ENCODE results near the gene G6PC1.

DNA sequence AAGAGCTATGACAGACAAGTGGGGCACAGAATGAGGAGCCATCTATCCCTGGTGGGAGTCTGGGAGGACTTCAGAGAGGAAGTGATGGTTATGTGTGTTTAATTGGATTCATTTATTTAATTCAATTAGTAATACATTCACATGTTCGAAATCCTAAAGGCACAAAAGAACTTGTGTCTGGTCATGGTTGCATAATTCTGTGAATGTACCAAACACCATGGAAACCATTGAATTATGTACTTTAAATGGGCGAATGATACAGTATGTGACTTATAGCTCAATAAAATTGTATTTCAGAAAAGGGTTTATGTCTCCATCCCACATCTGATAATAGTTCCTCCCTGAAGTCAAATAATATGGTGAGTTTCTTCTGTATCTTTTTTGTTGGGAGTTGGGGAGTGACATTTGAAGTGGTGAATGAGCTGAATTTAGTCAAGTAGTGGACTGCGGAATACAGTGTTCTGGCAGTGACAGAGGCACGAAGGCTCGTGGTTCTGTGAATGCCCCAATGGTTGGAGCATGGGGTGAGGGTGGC, 19.8 kb upstream of the G6PC1 start:
- TF ChIP-seq, protein P1, sequence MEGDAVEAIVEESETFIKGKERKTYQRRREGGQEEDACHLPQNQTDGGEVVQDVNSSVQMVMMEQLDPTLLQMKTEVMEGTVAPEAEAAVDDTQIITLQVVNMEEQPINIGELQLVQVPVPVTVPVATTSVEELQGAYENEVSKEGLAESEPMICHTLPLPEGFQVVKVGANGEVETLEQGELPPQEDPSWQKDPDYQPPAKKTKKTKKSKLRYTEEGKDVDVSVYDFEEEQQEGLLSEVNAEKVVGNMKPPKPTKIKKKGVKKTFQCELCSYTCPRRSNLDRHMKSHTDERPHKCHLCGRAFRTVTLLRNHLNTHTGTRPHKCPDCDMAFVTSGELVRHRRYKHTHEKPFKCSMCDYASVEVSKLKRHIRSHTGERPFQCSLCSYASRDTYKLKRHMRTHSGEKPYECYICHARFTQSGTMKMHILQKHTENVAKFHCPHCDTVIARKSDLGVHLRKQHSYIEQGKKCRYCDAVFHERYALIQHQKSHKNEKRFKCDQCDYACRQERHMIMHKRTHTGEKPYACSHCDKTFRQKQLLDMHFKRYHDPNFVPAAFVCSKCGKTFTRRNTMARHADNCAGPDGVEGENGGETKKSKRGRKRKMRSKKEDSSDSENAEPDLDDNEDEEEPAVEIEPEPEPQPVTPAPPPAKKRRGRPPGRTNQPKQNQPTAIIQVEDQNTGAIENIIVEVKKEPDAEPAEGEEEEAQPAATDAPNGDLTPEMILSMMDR (IDR thresholded peaks at IDR 0.05), result no peak
- TF ChIP-seq EZH2 (IDR thresholded peaks at IDR 0.05; ENCODE audit: borderline replicate concordance, insufficient read depth, low read depth, low read length, poor library complexity, severe bottlenecking), result no peak
